Stomach smooth muscle (tissue), 2 donors: ENCODE measurements around the gene PLOD2.

ENCODE experiments used
- H3K27ac ChIP-seq: one replicate; pipeline ENCODE4 v1.7.0; 2013; ENCODE audit warnings: mild to moderate bottlenecking, low read length, inconsistent platforms
- H3K27me3 ChIP-seq, 2 donors: one replicate each; pipeline ENCODE4 v1.7.0; 2013; ENCODE audit warnings: low read length in 2 of 2; ENCODE audit not compliant: insufficient read depth in 2 of 2, control insufficient read depth in 1 of 2
- H3K36me3 ChIP-seq, 2 donors: one replicate each; pipeline ENCODE4 v1.7.0; 2013; ENCODE audit warnings: low read length in 2 of 2; ENCODE audit not compliant: control insufficient read depth in 2 of 2, insufficient read depth in 2 of 2
- H3K4me1 ChIP-seq: one replicate; pipeline ENCODE4 v1.7.0; 2013; ENCODE audit warnings: low read length; ENCODE audit not compliant: control insufficient read depth, insufficient read depth
- H3K4me3 ChIP-seq, 2 donors: one replicate each; pipeline ENCODE4 v1.7.0; 2013; ENCODE audit warnings: low read length in 2 of 2
- H3K9ac ChIP-seq, 2 donors: one replicate each; pipeline ENCODE4 v1.7.0; 2013; ENCODE audit warnings: low read length in 2 of 2, mild to moderate bottlenecking in 1 of 2
- H3K9me3 ChIP-seq, 2 donors: one replicate each; pipeline ENCODE4 v1.7.0; 2013; ENCODE audit warnings: low read length in 2 of 2; ENCODE audit not compliant: control insufficient read depth in 2 of 2
- donor health status: healthy.
- donor health status: Pancreatic carcinoma.

The PLOD2 gene

DNA sequence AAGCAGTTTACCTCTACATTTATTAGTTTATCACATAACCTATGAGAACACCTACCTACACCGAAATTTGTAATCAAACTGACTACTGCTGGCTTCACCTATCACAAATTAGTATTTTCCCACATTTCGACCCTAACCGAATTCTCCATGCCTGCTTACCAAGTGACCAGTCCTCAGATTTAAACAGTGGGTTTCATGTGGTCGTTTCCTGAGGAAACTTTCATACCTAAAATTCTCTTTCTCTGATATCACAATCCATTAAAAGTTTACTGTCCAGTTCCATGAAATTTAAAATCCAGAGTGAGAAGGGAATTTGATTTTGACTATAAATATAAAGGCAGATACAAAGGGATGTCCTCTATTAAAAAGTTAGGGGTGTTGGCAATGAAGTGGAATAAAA, 1.9 kb downstream of the PLOD2 start:
- Histone ChIP-seq H3K4me3 (peak overlapping the region; percentile 91 to 98), H3K27ac (peak overlapping the region; percentile 98), H3K9me3 (no peaks in the 10 kb centered on the region), H3K36me3 (no peaks in the 10 kb centered on the region), H3K27me3 (no peaks in the 10 kb centered on the region), H3K9ac (peak overlapping the region; percentile 96 to 98), H3K4me1 (peaks cover 21% of the 10 kb centered on the region)

DNA sequence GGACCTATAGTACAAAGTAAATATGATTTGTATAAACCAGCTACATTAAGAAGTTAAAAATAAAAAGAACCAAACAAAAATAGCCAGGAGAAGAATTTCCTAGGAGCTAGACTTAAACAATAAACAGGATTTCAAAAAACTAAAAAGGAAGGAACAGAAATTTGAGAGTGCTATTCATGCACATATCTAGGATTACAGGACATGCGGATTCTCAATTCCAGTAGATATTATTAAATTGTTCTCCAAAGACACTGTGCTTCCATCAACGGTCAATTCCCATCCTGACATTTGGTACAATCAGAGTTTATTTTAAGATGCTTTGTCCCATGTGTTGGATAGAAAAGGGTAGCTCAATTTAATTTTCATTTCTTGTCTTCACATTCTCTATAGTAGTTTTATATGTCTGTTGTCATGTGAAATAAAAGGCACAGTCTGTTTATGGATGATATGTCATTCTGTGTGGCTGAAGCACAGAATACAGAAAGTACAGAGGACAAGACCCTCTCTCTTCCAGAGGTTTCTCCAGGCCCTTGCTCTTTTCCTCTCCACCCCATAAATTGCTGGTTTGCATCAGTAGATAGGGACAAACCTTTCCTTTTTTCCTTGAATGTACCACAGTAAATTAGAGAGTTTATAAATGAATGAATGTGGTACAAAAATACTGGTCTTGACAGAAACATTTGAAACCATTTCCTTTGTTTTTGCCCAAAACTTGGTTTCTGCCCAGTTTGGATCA, 3.5 kb downstream of the PLOD2 start:
- no peaks in the 10 kb centered on the region for H3K36me3 ChIP-seq
- peak overlapping the region; percentile 91 to 98 for H3K4me3 ChIP-seq
- peaks cover 16% of the 10 kb centered on the region for H3K4me1 ChIP-seq
- no peaks in the 10 kb centered on the region for H3K9me3 ChIP-seq
- H3K27me3 ChIP-seq = no peaks in the 10 kb centered on the region
- H3K9ac ChIP-seq = peak overlapping the region; percentile 21 to 98
- H3K27ac ChIP-seq = peak overlapping the region; percentile 98

DNA sequence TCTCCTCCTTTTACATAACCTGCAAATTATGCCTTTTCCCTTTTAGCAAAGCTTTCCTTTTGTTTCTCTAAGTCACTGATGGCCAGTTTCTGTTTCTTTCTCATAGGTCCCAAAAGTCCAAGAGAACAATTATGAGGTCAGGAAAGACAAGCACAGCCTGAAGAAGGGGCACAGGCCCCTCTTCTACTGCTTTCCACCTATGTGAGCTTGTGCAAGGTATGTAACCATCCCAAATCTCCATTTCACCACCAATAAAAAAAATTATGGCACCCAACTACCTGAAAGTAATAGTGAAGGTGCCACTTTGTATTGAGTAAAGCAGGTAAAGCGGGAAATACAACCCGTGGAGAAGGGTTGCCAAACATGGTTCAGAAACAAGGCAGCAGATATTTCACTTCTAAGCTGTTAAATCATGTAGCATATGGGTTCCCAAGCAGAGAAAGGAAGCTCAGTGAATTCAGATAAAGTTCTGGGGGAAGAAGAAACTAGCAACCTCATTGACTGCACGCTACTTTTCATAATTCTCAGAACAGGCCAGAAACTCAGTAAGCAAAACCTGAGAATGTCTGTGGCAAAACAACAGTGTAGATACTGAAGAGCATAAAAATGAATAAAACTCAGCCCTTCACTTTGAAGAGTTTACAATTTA, 4.2 kb downstream of the PLOD2 start:
- Histone ChIP-seq H3K27ac (peak overlapping the region; percentile 98), H3K9ac (peak overlapping the region; percentile 48 to 98), H3K27me3 (no peaks in the 10 kb centered on the region), H3K9me3 (no peaks in the 10 kb centered on the region), H3K36me3 (no peaks in the 10 kb centered on the region), H3K4me1 (peaks cover 18% of the 10 kb centered on the region), H3K4me3 (peak overlapping the region; percentile 91 to 98)

DNA sequence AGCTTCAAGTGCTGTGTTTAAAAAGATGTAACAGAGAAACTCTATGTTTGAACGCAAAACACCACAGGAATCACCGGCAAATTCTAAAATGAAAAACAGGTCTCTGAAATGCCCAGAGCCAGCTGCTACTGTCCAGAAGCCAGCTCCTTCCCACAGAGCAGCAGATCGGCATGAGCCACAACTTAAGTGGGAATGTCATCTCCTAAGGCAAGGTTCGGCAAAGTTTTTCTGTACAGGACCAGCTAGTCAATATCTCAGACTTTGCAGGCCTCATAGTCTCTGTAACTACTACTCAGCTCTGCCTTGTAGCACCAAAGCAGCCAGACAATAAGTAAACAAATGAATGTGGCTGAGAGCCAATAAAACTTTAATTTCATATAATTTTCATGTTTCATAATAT, 4.9 kb downstream of the PLOD2 start:
- Histone ChIP-seq H3K27ac (peak overlapping the region; percentile 98), H3K27me3 (no peaks in the 10 kb centered on the region), H3K9me3 (no peaks in the 10 kb centered on the region), H3K36me3 (peaks cover 0 to 3% of the 10 kb centered on the region in 2 donors), H3K4me3 (peak overlapping the region; percentile 91 to 98), H3K4me1 (peaks cover 18% of the 10 kb centered on the region), H3K9ac (peak overlapping the region; percentile 48 to 98)

DNA sequence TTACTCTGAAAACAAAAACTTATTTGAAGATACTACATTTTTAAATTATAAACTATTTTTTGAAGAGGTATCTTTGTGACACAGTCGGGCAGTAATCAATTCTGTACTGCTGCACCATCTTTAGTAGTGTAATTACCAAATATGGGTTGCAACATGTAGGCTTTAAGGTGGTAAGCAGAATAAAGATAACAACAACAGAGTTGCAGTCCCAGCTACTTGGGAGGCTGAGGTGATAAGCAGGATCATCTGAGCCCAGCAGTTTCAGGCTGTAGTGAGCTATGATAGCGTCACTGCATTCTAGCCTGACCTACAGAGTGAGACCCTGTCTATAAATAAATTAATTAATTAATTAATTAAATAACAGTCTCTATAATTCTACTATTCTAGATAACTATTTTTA, 6.0 kb downstream of the PLOD2 start:
- Histone ChIP-seq H3K36me3 (peaks cover 0 to 5% of the 10 kb centered on the region in 2 donors), H3K4me3 (no peak overlapping the region), H3K9ac (no peak overlapping the region), H3K27ac (no peak overlapping the region), H3K9me3 (no peaks in the 10 kb centered on the region), H3K27me3 (no peaks in the 10 kb centered on the region), H3K4me1 (peaks cover 18% of the 10 kb centered on the region)

DNA sequence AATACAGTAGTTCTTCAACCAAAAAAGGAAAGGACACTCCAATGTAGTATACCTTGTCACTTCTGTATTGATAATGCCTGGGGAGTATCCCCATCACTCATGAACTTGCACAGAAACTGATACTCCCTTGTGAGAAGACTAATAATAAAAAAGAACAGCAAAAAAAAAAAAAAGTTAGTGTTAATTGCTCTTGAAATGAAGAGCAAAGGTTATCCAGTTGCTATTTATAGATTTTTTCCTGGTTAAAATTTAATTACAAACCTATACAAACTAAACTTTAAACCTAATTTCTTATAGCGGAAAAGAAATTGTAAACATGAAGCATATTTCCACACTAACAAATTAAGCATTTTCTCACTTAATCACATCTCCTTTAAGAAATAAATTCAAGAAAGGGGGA, 6.7 kb downstream of the PLOD2 start:
- peaks cover 20% of the 10 kb centered on the region for H3K4me1 ChIP-seq
- no peak overlapping the region for H3K9ac ChIP-seq
- H3K9me3 ChIP-seq = no peaks in the 10 kb centered on the region
- no peaks in the 10 kb centered on the region for H3K27me3 ChIP-seq
- H3K27ac ChIP-seq = peak overlapping the region; percentile 81
- H3K36me3 ChIP-seq = peaks cover 0 to 5% of the 10 kb centered on the region in 2 donors
- H3K4me3 ChIP-seq = no peak overlapping the region

DNA sequence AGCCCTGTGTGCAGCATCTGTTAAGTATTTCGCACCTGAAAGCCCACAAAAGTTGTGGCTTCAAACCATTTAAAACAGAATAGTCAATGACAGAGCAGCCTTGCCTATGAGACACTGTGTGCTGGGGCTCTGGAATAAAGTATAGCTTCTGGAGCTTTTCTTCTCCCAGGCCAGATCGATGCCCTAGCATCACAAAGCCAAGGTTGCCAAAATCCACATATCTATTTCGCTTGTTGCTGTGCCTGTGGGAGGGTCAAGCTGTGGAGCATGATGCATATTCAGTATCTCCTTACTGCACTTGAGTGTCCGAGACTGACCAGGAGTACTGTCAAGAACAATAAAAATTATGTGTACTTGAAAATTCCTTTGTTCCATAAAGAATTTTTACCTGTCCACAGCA, 7.6 kb downstream of the PLOD2 start:
- Histone ChIP-seq H3K9ac (peak overlapping the region in 1 of 2 donors; percentile 34), H3K4me1 (peaks cover 27% of the 10 kb centered on the region), H3K27ac (peak overlapping the region; percentile 81), H3K9me3 (no peaks in the 10 kb centered on the region), H3K36me3 (peaks cover 0 to 5% of the 10 kb centered on the region in 2 donors), H3K27me3 (no peaks in the 10 kb centered on the region), H3K4me3 (peak overlapping the region; percentile 5 to 62)

DNA sequence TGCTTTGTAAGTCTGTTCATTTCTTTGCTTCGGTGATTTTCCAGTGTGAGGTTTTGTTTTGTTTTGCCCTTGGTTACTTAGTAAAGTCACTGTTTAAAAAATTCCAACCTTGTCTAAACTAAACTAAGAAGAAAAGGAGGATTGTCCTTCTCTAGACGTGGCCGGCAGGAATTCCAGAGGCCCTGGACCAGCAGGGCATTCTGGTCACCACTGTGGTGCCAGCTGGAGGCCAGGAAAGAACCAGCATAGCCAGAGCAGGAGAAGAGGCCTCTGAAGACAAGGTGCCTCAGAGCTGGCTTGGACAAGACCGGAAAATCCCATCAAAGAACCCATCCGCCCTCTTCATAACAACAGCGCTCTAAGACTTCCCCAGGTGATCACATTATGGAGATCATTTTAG, 8.2 kb downstream of the PLOD2 start:
- H3K9ac ChIP-seq = peak overlapping the region; percentile 34 to 52
- H3K4me3 ChIP-seq = peak overlapping the region; percentile 5 to 62
- H3K27ac ChIP-seq = peak overlapping the region; percentile 81
- H3K36me3 ChIP-seq = peaks cover 0 to 5% of the 10 kb centered on the region in 2 donors
- no peaks in the 10 kb centered on the region for H3K9me3 ChIP-seq
- no peaks in the 10 kb centered on the region for H3K27me3 ChIP-seq
- H3K4me1 ChIP-seq = peaks cover 28% of the 10 kb centered on the region

DNA sequence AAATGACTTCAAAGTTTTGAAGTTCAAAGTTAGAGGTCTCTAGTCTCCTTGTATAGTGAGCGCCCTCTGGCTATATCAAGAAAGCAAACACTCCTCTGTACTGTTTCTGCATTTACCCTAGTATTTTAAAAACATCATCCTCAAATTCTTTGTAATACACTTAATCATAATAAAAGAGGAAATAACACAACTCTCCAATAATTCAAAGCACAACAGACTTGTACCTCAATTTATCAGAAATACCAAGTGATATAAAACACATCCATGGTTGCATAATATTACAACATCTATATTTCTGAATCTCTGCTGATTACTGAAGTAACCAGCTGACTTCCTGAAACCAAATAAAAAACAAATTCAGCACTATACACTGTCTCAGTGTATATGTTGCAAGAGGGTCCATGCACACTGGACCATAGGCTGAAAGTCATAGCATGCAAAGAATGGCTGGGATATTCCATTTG, 12.5 kb downstream of the PLOD2 start:
- Histone ChIP-seq H3K4me3 (peak overlapping the region; percentile 30 to 50), H3K4me1 (peaks cover 30% of the 10 kb centered on the region), H3K9ac (peak overlapping the region in 1 of 2 donors; percentile 10), H3K27me3 (no peaks in the 10 kb centered on the region), H3K9me3 (no peaks in the 10 kb centered on the region), H3K36me3 (peaks cover 0 to 5% of the 10 kb centered on the region in 2 donors), H3K27ac (peak overlapping the region; percentile 32)

DNA sequence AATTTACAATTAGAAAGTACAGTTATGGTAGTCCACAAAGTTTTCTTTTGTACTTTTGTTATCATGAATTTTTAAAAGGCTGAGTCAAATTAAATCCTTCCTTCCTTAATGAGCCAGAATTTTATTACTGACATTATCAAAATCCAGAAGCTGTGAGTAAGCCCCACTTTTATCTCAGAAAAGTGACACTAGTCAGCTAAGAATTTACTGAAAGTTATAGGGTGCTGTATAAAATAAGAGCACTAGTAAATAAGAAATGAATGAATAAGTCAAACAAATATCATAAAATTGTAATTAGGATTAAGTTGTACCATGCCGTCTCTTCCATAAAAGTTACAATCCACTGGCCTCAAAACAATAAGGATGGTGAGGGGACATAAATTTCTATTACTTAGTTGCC, 15.3 kb downstream of the PLOD2 start:
- Histone ChIP-seq H3K9ac (no peak overlapping the region), H3K27me3 (no peaks in the 10 kb centered on the region), H3K9me3 (no peaks in the 10 kb centered on the region), H3K4me3 (no peak overlapping the region), H3K36me3 (no peaks in the 10 kb centered on the region), H3K27ac (no peak overlapping the region), H3K4me1 (peaks cover 34% of the 10 kb centered on the region)

DNA sequence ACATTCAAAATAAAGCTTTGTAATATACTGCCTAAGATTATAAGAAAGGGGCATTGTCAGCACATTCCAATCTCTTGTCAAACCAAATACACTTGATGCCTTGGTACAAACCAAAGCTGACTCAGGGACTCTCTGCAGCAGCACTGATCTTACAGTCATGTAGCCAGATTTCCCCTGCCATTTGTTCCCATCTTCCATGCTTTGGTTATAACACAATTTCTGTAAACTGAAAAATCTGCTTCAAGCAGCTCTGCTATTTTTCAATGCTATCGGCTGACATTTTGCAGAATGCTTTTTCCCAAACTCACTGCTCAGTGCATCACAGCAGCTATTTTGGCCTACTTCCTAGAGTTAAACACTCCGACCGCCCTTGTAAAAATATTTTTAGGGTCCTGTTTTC, 18.2 kb downstream of the PLOD2 start:
- Histone ChIP-seq H3K27me3 (no peaks in the 10 kb centered on the region), H3K27ac (peak overlapping the region; percentile 13), H3K4me1 (peaks cover 26% of the 10 kb centered on the region), H3K36me3 (no peaks in the 10 kb centered on the region), H3K4me3 (peak overlapping the region; percentile 35 to 42), H3K9ac (peak overlapping the region in 1 of 2 donors; percentile 34), H3K9me3 (no peaks in the 10 kb centered on the region)
